HG03565 (cell line): ENCODE measurements around the gene ULK3.

ENCODE experiments used
- ATAC-seq: cut with Tn5 transposase; IDR thresholded peaks from one replicate; pipeline ENCODE4 v1.9.1; 2021; ENCODE audit warnings: mild to moderate bottlenecking, moderate library complexity; ENCODE audit not compliant: unreplicated experiment

The ULK3 gene

DNA sequence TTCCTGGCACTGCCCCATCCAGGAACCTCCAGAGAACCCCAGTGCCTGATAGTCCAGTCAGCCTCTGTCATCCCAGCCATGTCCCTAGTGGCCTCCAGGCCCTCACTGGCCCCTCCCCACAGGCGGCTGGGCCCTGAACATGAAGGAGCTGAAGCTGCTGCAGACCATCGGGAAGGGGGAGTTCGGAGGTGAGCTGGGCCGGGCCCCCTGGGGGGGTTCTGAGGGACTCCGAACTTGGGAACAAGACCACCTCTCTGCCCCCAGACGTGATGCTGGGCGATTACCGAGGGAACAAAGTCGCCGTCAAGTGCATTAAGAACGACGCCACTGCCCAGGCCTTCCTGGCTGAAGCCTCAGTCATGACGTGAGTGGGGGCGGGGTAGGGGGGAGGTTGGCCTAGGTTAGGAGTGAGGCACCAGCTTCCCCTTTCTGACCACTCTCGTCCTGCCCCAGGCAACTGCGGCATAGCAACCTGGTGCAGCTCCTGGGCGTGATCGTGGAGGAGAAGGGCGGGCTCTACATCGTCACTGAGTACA lies 42.3 kb downstream of the ULK3 start:
- no peak for ATAC-seq

DNA sequence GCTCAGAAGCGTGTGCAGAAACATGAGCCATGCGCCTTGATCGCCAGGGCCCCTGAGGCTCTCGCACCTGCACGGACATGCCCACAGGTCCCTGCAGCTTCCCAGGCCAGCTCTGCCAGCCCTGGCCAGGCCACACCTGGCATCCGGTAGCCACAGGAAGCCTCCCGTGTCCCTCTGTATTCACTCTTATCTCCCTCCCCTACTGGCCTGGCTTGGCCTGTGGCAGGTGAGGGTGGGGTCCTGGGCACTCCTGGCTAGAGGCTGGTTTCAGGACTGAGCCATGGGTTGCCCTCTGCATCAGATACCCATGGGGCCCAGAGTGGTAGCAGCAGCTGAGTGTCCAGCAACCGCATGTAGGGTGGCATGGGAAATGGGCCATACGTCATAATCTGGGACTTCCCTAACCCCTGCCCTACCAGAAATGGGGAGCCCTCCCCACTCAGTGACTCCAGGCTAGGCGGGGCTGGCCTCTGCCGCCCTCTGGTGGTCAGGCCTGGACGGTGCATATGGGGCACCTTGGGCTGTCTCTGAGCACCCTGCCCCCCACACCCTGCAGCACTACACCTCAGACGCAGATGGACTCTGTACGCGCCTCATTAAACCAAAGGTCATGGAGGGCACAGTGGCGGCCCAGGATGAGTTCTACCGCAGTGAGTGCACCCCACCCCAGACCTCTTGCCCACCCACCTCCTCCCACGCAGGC lies 42.9 kb downstream of the ULK3 start:
- no peak for ATAC-seq

DNA sequence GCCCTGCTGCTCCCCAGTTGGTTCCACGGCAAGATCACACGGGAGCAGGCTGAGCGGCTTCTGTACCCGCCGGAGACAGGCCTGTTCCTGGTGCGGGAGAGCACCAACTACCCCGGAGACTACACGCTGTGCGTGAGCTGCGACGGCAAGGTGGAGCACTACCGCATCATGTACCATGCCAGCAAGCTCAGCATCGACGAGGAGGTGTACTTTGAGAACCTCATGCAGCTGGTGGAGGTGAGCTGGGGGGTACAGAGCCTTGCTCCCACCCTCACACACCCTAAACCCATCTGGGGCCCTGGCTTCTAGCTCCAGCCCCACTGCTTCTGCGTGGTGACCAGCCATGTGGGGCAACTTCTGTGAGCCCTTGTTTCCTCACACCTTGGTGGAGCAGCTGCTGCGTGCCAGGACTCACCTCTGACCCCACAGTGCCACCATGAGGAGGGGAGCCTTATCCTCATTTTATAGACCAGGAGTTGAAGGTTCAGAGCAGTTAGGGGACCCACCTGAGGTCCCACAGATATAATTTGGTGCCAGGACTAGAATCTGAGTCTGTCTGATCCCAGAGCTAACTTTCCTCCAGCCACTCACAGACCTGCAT lies 43.6 kb downstream of the ULK3 start:
- no peak for ATAC-seq

DNA sequence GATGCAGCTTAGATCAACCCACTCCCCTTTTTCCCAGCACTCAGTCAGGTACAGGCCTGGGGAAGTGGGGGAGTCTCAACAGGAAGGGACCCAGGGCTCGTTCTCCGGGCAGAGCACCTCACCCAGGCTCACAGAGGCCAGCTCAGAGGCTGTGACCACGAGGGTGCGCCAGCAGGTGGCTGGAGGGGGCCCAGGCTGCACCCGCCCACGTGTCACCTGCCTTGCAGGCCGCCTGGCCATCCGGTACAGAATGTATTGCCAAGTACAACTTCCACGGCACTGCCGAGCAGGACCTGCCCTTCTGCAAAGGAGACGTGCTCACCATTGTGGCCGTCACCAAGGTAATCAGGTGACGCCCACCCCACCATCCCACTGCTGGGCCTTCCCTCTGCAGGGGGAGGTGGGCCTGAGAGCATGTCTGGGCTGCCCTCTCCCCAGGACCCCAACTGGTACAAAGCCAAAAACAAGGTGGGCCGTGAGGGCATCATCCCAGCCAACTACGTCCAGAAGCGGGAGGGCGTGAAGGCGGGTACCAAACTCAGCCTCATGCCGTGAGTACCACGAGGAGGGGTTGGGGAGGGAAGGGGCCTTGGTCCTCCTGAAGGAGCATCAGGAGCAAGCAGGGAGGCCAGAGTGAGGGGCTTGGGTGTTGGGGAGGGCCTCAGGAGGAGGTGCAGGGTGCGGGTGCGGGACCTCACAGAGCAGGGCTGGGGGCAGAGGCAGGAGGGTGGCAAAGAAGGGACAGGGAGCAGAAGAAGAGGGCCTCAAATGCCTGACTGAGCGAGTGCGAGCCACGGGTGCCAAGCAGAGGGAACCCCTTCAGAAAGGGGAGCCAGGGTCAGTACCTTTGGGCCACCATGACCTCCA lies 44.3 kb downstream of the ULK3 start:
- ATAC-seq, result no peak

DNA sequence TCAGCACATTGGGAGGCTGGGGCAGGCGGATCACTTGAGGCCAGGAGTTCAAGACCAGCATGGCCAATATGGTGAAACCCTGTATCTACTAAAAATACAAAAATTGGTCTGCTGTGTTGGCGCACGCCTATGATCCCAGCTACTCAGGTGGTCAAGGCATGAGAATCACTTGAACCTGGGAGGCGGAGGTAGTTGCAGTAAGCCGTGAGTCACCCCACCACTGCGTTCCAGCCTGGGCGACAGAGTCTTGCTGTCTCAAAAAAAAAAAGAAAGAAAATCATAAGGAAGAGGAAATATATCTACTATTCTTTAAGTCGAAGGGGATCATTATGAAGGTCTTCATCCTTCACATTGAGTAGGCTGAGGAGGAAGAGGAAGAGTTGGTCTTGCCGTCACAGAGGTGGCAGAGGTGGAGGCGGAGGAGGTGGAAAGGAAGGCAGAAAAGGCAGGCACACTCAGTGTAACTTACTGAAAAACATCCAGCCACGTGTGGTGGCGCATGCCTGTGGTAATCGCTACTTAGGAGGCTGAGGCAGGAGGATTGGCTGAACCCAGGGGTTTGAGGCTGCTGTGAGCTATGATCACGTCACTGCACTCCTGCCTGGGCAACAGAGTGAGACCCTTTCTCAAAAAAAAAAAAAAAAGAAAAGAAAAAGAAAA lies 46.9 kb downstream of the ULK3 start:
- no peak for ATAC-seq

DNA sequence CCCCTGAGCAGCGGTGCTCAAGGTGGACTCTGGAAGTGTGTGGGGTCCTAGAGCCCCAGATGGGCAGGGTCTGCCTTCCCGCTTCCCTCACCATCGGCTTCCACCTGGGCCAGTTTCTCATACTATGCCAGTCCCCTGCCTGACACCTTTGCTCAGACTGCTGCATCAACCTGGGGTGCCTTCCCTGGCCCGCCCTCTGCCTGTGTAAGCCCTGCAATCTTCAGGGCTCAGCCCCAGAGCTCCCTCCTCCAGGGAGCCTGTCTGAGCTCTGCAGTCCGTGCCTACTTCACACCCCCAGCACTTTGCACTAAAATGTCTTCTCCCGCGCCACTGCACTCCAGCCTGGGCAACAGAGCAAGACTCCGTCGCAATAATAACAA lies 48.0 kb downstream of the ULK3 start:
- no peak for ATAC-seq

DNA sequence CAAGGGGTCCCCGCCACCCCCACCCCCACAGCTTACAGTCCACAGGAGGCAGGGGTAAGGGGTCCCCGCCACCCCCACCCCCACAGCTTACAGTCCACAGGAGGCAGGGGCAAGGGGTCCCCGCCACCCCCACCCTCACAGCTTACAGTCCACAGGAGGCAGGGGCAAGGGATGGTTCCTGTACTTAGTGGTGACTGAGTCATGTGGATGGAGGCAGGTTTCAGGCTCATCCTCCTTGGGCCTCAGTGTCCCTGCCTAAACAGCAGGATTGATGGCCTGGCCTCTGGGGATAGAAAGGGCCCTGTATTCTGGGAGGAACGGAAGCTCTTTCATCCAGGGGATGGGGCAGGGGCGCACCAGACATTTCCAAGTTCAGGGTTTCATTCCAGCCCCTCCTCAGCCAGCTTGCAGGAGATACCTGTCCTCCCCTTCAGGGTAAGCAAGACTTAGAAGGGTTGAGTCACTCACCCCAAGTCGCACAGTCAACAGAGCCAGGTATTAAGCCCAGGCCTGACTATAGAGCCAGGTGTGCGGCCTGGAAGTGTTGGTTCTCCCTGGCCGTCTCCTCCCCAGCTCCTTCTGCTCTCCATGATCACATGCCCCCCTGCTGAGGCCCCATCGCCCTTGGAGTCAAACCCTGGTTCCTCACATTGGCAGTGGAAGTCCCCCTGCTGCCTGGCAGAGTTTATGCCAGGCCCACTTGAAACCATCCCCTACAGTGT lies 48.5 kb downstream of the ULK3 start:
- no peak for ATAC-seq

DNA sequence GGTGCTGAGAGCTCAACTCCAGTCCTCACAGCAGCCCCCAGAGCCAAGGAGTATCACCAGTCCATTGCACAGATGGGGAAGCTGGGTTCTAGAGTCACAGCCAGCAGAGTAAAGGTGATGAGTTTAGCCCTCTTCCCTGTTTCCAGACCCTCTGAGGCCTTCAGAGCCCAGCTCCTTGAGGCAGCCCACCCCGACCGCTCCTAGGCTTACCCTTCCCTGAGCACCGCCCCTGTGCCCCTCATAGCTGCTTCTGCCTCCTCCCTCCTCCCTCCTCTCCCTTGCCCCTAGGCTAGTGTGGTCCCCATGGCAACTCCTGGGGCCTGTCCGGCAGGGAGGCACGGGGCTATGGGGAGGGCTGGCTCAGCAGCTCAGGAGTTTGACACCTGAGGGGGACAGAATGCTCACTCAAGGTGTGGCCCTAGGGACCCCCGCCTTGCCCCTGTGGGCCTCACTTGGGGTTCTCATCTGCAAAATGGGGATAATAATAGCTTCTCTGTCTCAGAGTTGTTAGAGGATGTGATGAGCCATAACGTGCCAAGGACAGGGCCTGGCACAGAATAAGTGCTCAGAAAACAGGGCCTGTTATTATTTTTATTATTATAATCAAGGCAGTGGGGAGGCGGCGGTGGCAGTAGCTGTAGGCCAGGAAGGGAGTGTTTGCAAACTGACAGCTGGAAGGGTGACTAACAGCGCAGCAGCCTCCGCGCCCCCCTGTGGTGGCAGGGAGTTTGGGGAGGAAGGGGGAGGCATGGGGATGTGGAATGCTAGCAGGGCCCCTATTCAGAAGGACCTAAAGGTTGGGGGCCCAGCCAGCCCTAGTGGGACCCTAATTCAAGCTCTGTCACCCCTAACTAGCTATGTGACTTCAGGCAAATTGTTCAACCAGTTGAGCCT lies 49.6 kb downstream of the ULK3 start:
- ATAC-seq, result no peak

DNA sequence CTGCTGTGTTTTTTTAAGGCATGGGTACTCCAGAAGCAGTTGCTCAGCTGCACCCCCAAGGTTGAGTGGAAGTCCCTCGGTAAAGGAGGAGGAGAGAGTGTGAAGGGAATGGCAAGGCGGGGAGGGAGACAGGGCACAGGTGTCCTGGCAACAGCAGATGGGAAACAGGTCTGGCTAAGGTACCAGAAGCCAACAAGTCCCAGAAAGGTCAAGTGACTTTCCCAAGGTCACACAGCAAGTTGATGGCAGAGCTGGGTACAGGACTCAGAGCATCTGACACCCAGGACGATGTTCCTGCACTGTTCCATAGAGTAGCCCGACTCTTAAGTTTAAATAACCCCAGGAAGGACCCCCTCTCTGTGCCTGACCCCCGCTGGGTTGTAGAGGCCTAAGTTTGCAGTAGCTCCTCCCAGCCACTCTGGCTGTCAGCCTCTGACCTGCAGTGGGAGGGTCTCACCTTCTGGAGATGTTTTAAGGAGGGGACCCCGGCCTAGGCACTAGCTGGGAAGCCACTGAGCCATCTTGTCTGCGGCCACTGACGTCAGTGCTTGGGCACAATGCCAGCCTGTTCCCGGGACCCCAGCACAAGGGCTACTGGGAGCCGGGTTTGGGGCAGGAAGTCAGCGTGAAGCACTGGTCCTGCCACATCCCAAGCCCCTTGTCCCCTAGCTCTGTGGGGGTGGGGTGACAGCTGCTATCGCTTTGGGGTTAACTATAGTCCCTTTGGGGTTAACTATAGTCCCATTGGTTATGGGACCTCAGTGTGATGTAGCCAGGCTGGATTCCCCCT lies 50.5 kb downstream of the ULK3 start:
- ATAC-seq, result no peak

DNA sequence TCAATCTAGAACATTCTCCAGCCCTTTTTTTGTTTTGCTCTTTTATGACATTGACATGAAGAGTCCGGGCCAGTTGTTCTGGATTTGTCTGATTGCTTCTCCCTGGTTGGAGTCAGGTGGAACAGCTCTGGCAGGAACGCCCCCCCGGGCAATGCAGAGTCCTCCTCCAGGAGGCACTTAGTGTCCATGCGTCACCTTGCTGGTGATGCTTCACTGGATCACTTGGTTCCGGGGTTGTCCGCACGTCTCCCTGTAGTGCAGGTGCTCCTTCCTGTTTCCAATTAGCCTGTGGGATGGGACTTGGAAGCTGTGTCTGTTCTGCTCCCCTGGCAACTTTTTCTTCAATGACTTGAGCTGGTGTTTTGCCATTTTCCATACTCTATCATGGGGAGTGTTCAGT lies 51.3 kb downstream of the ULK3 start:
- no peak for ATAC-seq

DNA sequence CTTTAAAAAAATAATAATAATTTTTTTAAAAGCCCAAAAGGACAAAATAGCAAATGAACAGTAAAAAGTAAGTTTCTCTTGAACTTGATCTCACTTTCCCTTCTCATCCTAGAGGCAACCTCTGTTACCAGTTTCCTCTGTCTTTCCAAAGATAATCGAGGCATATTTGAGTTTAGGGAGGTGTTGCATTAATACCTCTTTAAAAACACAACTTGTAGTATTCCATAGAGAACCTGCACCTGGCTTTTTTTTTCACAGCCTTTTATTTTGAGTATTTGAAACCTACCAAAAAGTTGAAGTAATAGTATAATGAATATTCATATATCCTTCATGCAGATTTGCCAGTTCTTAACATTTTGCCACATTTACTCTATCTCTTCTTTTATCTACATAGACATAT lies 51.9 kb downstream of the ULK3 start:
- no peak for ATAC-seq

DNA sequence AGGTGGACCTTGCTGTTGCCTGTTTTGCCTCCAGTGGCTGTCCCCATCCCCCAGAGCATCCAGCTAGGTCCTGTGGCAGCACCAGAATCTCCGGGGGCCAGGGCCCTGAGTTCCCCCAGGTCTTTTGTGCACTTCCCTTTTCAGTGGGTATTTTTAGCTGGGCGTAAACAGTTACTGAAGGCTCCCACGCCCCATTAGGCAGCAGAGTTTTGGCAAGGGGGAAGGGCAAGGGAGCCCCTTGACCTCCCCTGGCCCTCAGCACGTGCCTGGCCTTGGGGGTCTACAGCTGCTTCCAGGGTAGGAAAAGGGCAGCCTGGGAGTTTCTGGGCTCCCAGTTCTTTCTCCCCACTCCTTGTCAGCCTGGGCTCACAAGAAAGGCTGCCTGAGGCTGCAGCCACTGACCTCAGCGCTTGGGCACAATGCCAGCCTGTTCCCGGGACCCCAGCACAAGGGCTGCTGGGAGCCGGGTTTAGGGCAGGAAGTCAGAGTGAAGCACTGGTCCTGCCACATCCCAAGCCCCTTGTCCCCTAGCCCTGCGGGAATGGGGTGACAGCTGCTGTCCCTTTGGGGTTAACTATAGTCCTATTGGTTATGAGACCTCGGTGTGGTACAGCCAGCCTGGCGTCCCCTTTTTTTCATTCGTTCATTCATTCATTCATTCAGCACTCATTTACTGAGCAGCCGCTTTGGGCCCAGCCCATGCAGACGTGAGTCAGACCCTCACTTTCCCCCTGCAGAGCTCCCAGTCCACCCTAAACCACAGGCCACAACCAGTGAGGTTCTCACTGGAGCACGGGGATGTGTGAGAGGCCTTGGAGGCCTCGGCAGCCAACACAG lies 52.7 kb downstream of the ULK3 start:
- ATAC-seq, result no peak

DNA sequence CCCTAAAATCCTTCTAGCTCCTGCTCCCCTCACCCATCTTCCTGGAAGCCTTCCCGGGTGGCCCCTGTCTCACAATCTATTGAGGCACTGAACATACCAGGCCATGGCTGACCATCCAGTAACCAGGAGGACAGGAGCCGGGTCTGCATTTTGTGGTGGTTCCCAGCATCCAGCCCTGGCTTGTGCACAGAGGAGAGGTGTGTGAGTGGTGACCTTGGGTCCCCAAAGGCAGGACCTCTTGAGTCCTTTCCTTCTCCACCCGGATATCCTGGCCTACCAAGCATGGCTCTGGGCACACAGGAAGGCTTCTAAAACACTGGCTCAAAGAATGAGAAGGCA lies 53.2 kb downstream of the ULK3 start:
- no peak for ATAC-seq

DNA sequence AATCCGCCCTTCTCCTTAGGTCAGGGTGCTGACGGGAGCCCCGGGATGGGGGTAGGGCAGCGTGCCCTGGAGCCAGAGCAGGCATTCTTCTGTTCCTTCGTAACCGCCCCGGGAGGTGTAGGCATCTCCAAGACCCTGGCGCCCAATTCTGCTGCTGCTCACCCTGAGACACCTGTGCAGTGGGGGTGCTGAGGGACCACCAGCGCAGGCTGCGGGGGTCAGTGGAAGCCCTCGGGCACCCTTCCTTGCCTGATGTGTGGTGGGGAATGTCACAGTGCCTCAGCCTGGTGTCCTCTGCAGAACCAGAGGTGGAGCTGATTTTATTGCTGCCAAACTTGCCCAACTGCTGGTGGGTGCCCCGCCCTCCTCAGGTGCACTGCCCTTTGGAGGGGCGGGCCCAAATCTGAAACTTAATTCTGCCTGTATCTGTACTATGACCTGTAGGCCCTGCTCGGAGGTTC lies 53.8 kb downstream of the ULK3 start:
- ATAC-seq, result no peak

DNA sequence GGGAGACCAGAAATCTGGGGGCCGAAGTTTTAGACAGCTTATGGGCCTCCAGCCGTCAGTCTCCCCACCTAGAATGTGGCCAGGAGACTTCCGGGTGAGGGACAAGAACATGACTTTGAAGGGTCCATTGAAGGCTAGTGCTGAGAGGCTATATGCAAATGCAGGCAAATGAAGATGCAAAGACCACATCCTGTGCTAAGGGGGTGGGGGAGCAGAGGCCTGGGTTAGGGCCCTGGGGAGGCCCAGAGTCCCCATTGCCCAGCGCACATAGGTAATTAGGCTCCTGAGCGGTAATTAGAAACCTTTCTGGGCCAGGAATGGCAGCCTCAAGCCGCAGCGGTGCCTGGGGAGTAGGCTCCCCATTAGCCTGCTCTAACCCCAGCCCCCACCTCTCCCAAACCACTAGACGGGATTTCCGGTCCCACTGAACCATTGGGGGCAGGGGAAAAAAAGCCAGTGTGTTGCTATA lies 54.2 kb downstream of the ULK3 start:
- no peak for ATAC-seq

DNA sequence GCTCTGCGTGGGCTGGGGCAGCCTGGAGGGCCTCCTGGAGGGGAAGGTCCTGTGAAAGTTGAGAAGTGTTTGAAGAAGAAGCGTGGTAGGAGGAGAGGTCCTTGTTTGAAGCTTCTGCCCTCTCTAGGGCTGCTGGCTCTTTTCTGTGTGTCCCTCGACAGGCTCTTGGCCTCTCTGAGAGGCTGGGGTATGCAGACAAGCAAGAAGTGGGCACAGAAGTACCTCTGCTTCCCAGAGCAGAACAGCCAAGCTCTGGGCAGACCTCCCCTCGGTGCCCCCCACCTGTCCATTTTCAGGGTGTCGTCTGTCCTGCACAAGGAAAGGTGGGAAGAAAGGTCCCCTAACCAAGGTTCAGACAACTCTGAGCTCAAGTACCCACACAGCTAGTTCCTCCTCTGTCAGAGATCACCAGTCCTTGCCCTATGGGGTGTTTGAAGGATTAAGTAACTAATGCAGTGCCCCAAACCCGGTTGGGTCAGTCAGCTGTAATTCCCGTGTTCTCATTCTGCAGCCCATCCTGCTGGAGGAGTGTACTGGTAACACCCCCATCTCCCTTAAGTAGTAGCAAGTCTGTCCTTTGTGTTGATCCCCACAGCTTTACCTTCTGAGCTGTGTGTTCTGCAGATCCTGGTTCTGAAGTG lies 54.8 kb downstream of the ULK3 start:
- no peak for ATAC-seq
